ENCODE results near the gene GHR.

The GHR gene

GRCh38 chr5:42423285-42424165 is at the start of gene GHR:
TSS of gene GHR (plus strand) at chr5:42423439. CDS start at chr5:42565875, 142,436 bp downstream.
- peak; percentile 55 for DNase-seq

GRCh38 chr5:42374679-42375273 is 48.5 kb upstream of the GHR start:
- no peak for DNase-seq

GRCh38 chr5:42377496-42377895 is 45.7 kb upstream of the GHR start:
- DNase-seq, result no peak

GRCh38 chr5:42381973-42382372 is 41.3 kb upstream of the GHR start:
- DNase-seq, result no peak

GRCh38 chr5:42387563-42387962 is 35.7 kb upstream of the GHR start:
- DNase-seq, result no peak

GRCh38 chr5:42390115-42390514 is 33.1 kb upstream of the GHR start:
- no peak for DNase-seq

- DNase-seq, result no peak
These were observed 30.3 kb upstream of the GHR start for GRCh38 chr5:42392917-42393316.

GRCh38 chr5:42396111-42396510 is 27.1 kb upstream of the GHR start:
- DNase-seq, result no peak

GRCh38 chr5:42397267-42397666 is 26.0 kb upstream of the GHR start:
- DNase-seq, result no peak

GRCh38 chr5:42399702-42400101 is 23.5 kb upstream of the GHR start:
- DNase-seq, result no peak

GRCh38 chr5:42400474-42400873 is 22.8 kb upstream of the GHR start:
- no peak for DNase-seq

- no peak for DNase-seq
These were observed 20.0 kb upstream of the GHR start for GRCh38 chr5:42403236-42403635.

- no peak for DNase-seq
These were observed 18.9 kb upstream of the GHR start for GRCh38 chr5:42404366-42404765.

- DNase-seq, result no peak
These were observed 3.9 kb upstream of the GHR start for GRCh38 chr5:42419294-42419693.

GRCh38 chr5:42422656-42423280 is 471 bp upstream of the GHR start:
- no peak for DNase-seq

GRCh38 chr5:42426016-42426415 is 2.8 kb downstream of the GHR start:
- no peak for DNase-seq

- DNase-seq, result no peak
These were observed 6.5 kb downstream of the GHR start for GRCh38 chr5:42429694-42430093.

- no peak for DNase-seq
These were observed 10.9 kb downstream of the GHR start for GRCh38 chr5:42434047-42434724.

GRCh38 chr5:42436051-42436450 is 12.8 kb downstream of the GHR start:
- DNase-seq, result no peak

- DNase-seq, result no peak
These were observed 31.2 kb downstream of the GHR start for GRCh38 chr5:42454216-42454995.

GRCh38 chr5:42461033-42461432 is 37.8 kb downstream of the GHR start:
- no peak for DNase-seq

GRCh38 chr5:42461507-42461906 is 38.3 kb downstream of the GHR start:
- DNase-seq, result no peak

- DNase-seq, result no peak
These were observed 38.8 kb downstream of the GHR start for GRCh38 chr5:42462083-42462482.
